ENCODE data around the gene ANTXR1.

Gene ANTXR1

GRCh38 chr2:69013142-69013839 lies at the start of gene ANTXR1:
Gene ANTXR1, plus strand, starts transcription at chr2:69013179. Its CDS starts 321 bp downstream, at chr2:69013500.
- peak in 1 of 2 donors; percentile 62 for DNase-seq

GRCh38 chr2:68964282-68964681 lies 48.7 kb upstream of the ANTXR1 start:
- DNase-seq: no peak

GRCh38 chr2:68968221-68968620 lies 44.8 kb upstream of the ANTXR1 start:
- DNase-seq: no peak

GRCh38 chr2:68969736-68970490 lies 43.1 kb upstream of the ANTXR1 start:
- DNase-seq: no peak

- no peak for DNase-seq
Measured at GRCh38 chr2:68970566-68971265, 42.3 kb upstream of the ANTXR1 start.

- DNase-seq: no peak
Measured at GRCh38 chr2:68971591-68972231, 41.3 kb upstream of the ANTXR1 start.

GRCh38 chr2:68974251-68974650 lies 38.7 kb upstream of the ANTXR1 start, which contains the start of gene GKN1:
Gene GKN1, plus strand, starts transcription at chr2:68974636. Its CDS starts 42 bp downstream, at chr2:68974678.
- no peak for DNase-seq

- DNase-seq: no peak
Measured at GRCh38 chr2:68974946-68975665, 37.9 kb upstream of the ANTXR1 start.

- DNase-seq: no peak
Measured at GRCh38 chr2:68975844-68976243, 37.1 kb upstream of the ANTXR1 start.

- no peak for DNase-seq
Measured at GRCh38 chr2:68977453-68977852, 35.5 kb upstream of the ANTXR1 start.

- DNase-seq: no peak
Measured at GRCh38 chr2:68978098-68978497, 34.9 kb upstream of the ANTXR1 start.

- no peak for DNase-seq
Measured at GRCh38 chr2:68980956-68981355, 32.0 kb upstream of the ANTXR1 start.

GRCh38 chr2:68987021-68987503 lies 25.9 kb upstream of the ANTXR1 start:
- DNase-seq: no peak

- DNase-seq: no peak
Measured at GRCh38 chr2:68989035-68989434, 23.9 kb upstream of the ANTXR1 start.

GRCh38 chr2:68992341-68992740 lies 20.6 kb upstream of the ANTXR1 start:
- no peak for DNase-seq

GRCh38 chr2:68992933-68993332 lies 20.0 kb upstream of the ANTXR1 start:
- no peak for DNase-seq

- no peak for DNase-seq
Measured at GRCh38 chr2:68993660-68994059, 19.3 kb upstream of the ANTXR1 start.

GRCh38 chr2:68994864-68995263 lies 18.1 kb upstream of the ANTXR1 start:
- no peak for DNase-seq

- no peak for DNase-seq
Measured at GRCh38 chr2:68995916-68996315, 17.1 kb upstream of the ANTXR1 start.

- DNase-seq: no peak
Measured at GRCh38 chr2:68997401-68997800, 15.6 kb upstream of the ANTXR1 start.

- no peak for DNase-seq
Measured at GRCh38 chr2:69001879-69002278, 11.1 kb upstream of the ANTXR1 start.

GRCh38 chr2:69003731-69004130 lies 9.2 kb upstream of the ANTXR1 start:
- DNase-seq: no peak
